Cardiac fibroblast (primary cell): ENCODE results near the gene SP110.

Source experiments
- DNase-seq, 2 donors: peaks; one replicate each; pipeline versions ENCODE4 v3.0.0 to v3.0.0-alpha.2; 2010; ENCODE audit warnings: low read depth in 2 of 2
- H3K4me3 ChIP-seq, 2 donors: replicated peaks in 1 of 2; 1 replicate in 1 of 2; 2 replicates in 1 of 2; pipeline ENCODE4 v1.5.1; 2011; ENCODE audit warnings: low read depth in 2 of 2, low read length in 2 of 2, mild to moderate bottlenecking in 2 of 2, moderate library complexity in 1 of 2
- TF ChIP-seq, protein P1 (sequence below): IDR thresholded peaks from one replicate; pipeline ENCODE4 v1.5.1; 2011; ENCODE audit warnings: low read depth, mild to moderate bottlenecking, low read length, inconsistent platforms

SP110 gene

GRCh38 chr2:230217424-230217823, 2.4 kb downstream of the SP110 start:
- DNase-seq = no peak
- H3K4me3 ChIP-seq = no peak overlapping the region
- TF ChIP-seq, protein P1, sequence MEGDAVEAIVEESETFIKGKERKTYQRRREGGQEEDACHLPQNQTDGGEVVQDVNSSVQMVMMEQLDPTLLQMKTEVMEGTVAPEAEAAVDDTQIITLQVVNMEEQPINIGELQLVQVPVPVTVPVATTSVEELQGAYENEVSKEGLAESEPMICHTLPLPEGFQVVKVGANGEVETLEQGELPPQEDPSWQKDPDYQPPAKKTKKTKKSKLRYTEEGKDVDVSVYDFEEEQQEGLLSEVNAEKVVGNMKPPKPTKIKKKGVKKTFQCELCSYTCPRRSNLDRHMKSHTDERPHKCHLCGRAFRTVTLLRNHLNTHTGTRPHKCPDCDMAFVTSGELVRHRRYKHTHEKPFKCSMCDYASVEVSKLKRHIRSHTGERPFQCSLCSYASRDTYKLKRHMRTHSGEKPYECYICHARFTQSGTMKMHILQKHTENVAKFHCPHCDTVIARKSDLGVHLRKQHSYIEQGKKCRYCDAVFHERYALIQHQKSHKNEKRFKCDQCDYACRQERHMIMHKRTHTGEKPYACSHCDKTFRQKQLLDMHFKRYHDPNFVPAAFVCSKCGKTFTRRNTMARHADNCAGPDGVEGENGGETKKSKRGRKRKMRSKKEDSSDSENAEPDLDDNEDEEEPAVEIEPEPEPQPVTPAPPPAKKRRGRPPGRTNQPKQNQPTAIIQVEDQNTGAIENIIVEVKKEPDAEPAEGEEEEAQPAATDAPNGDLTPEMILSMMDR = no peak

DNA sequence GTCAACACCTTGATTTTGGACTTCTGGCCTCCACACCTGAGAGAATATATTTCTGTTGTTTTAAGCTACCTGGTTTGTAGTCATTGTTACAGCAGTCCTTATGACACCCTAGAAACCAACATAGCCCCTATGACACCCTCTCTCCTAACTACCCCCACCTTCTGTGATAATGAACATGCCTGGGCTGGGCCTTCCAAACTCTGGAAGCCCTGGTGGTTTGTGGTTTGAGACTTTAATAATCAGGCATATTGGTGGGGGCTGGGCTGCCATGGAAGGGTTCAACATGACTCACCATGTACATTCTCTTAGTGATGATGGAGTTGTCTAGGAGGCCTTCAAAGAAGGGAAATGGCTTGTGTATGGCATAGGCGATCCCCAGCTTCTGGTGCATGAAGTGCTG, 3.3 kb downstream of the SP110 start:
- DNase-seq = no peak
- TF ChIP-seq, protein P1 = no peak
- H3K4me3 ChIP-seq = no peak overlapping the region

GRCh38 chr2:230209422-230210051, 10.2 kb downstream of the SP110 start:
- TF ChIP-seq, protein P1 = no peak
- H3K4me3 ChIP-seq = no peak overlapping the region
- no peak for DNase-seq

DNA sequence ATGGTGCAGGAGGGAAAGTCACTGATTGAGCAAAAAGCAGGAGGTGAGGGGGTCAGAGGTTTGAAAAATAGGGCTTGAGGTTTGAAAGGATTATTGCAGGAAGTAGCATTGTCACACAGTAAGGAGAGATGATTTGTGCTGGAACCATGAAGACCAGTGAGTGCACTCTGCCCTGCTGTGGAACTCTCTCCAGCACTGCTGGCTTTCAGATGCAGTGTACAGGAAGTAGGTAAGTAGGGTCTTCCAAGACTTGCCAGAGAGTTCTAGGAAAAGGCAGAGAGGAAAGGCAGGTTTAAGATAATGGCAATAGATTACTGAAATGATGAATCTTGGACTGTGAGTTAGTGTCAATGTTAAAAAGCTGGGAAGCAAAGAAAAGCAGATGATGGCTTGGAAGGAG, 11.2 kb downstream of the SP110 start:
- no peak overlapping the region for H3K4me3 ChIP-seq
- no peak for DNase-seq
- TF ChIP-seq, protein P1 = no peak

DNA sequence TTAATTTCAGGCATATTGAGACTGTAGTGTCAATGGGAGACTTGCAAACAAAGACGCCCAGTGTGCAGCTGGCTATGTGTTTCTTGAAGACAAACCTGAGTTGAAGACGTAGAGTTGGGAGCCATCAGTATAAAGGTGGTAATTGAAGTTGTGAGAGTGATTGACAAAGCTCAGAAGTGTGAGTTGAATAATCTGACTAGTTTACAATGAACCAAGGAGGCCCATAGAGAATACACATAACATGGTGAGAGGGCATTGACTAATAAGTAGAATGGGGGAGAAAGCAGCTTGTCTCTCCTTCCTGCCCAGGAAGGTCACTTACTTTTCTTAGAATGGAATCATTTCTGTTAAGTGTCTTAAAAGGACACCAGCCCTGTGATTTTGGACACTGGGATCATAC, 14.1 kb downstream of the SP110 start:
- no peak overlapping the region for H3K4me3 ChIP-seq
- TF ChIP-seq, protein P1 = no peak
- DNase-seq = no peak

DNA sequence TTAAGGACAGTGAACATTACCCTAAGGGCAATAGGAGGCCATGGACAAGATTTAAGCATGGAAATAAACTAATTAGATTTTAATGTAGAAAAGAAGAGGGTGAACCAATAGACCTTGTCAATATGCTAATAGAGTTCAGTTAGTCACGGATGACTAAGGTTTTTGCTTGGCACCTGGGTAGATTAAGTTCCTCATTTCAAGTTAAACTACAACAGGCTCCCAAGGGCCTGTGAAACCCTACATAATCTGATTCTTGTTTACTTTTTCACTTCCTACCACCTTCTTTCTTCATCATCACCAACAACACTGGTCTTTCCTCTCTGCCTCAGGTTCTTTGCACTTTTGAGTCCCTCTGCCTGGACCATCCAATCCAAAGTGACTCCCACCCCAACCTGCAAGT, 14.8 kb downstream of the SP110 start:
- TF ChIP-seq, protein P1 = no peak
- no peak for DNase-seq
- H3K4me3 ChIP-seq = no peak overlapping the region

GRCh38 chr2:230203110-230203676, 16.6 kb downstream of the SP110 start:
- TF ChIP-seq, protein P1 = no peak
- DNase-seq = no peak
- H3K4me3 ChIP-seq = no peak overlapping the region
